K562 (cell line): ENCODE measurements around the gene ATXN7L1. TPM values are rescaled to one million over a fixed set of nuclear protein-coding genes. Genes with fewer than 3 reads are reported as not detected.

Experiments used
- ATAC-seq: fragments of 200-7000 bp; cut with Tn5 transposase; 3 replicates; pipeline ENCODE4 v1.9.1; 2020; ENCODE audit warnings: moderate library complexity
- BruUV-seq: library from RNA; stranded (reverse); fragments of 400-500 nt; replicated peaks from 2 replicates; lab custom pipeline; 2021; lab: Mats Ljungman, UMichigan
- CTCF ChIA-PET: fragments of 300-600 bp; formaldehyde crosslinking; extraction: SDS; loops from one replicate; lab custom pipeline; 2021; ENCODE audit warnings: low intra/inter-chr PET ratio; lab: Yijun Ruan, JAX
- POLR2A ChIA-PET: fragments of 300-600, 350-650 bp; sonication (Branson Sonifier 250); formaldehyde crosslinking; extraction: SDS; loops from one replicate; lab custom pipeline; 2021; ENCODE audit warnings: antibody characterized with exemption, inconsistent platforms; lab: Yijun Ruan, JAX
- DNase-seq, 4 experiments: peaks; one replicate each; pipeline versions ENCODE4 v3.0.0 to v3.0.0-alpha.2; 2011 to 2018; ENCODE audit warnings: low spot score in 3 of 4, mixed read lengths in 3 of 4; ENCODE audit errors: extremely low read depth in 1 of 4
- FAIRE-seq: peaks from 2 replicates; lab custom pipeline; 2011; peaks lifted over from hg19 to GRCh38; lab: Jason Lieb, UNC
- H2AFZ ChIP-seq: 2 replicates; pipeline ENCODE4 v1.6.0; 2011; ENCODE audit warnings: low read depth, low read length, control low read depth, inconsistent platforms
- H3K27ac ChIP-seq: fragments of 200-600 bp; 3 replicates; pipeline ENCODE4 v1.8.0; 2011; ENCODE audit warnings: low read depth, mild to moderate bottlenecking, control low read depth, inconsistent platforms, low read length, moderate library complexity, mixed read lengths; ENCODE audit errors: extremely low read depth
- H3K27me3 ChIP-seq, 2 experiments: fragments of 300-600 bp in 1 of 2; 2 replicates in 1 of 2; 3 replicates in 1 of 2; pipeline versions ENCODE4 v1.6.0 to v1.8.0; 2011; ENCODE audit warnings: inconsistent platforms in 2 of 2, low read length in 2 of 2, mild to moderate bottlenecking in 1 of 2, mixed read lengths in 1 of 2, moderate library complexity in 1 of 2; ENCODE audit not compliant: control insufficient read depth in 2 of 2, insufficient read depth in 2 of 2
- H3K36me3 ChIP-seq: fragments of 300-600 bp; 3 replicates; pipeline ENCODE4 v1.8.0; 2011; ENCODE audit warnings: mild to moderate bottlenecking, low read length, inconsistent platforms; ENCODE audit not compliant: control insufficient read depth, insufficient read depth
- H3K4me1 ChIP-seq, 2 experiments: fragments of 200-600 bp in 1 of 2; replicated peaks in 1 of 2; 2 replicates in 1 of 2; 3 replicates in 1 of 2; pipeline versions ENCODE4 v1.5.1 to v1.8.0; 2011; ENCODE audit warnings: inconsistent platforms in 2 of 2, low read length in 2 of 2, mild to moderate bottlenecking in 1 of 2, mixed read lengths in 1 of 2, moderate library complexity in 1 of 2; ENCODE audit not compliant: control insufficient read depth in 2 of 2, insufficient read depth in 2 of 2
- H3K4me2 ChIP-seq: 2 replicates; pipeline ENCODE4 v1.6.1; 2011; ENCODE audit warnings: low read length, control low read depth, inconsistent platforms, mixed read lengths; ENCODE audit not compliant: insufficient read depth
- H3K4me3 ChIP-seq: fragments of 200-600 bp; sonication (generic), shearing (Covaris generic); 2 replicates; pipeline ENCODE4 v1.5.1; 2016; ENCODE audit warnings: control low read depth, inconsistent platforms
- H3K79me2 ChIP-seq: fragments of 200-600 bp; 3 replicates; pipeline ENCODE4 v1.8.0; 2011; ENCODE audit warnings: low read length, inconsistent platforms; ENCODE audit not compliant: control insufficient read depth, insufficient read depth
- H3K9ac ChIP-seq, 2 experiments: 2 replicates each; pipeline versions ENCODE4 v1.6.0 to v1.6.1; 2011; ENCODE audit warnings: low read depth in 2 of 2, low read length in 2 of 2, control low read depth in 1 of 2, inconsistent platforms in 1 of 2, mild to moderate bottlenecking in 1 of 2, mixed read lengths in 1 of 2; ENCODE audit not compliant: insufficient read depth in 1 of 2
- H3K9me1 ChIP-seq: one replicate; pipeline ENCODE4 v1.6.0; 2011; ENCODE audit warnings: inconsistent platforms, mild to moderate bottlenecking, low read length, moderate library complexity; ENCODE audit not compliant: control insufficient read depth, insufficient read depth
- H3K9me3 ChIP-seq: replicated peaks from 2 replicates; pipeline ENCODE4 v1.5.1; 2011; ENCODE audit warnings: low read depth, low read length, inconsistent platforms; ENCODE audit not compliant: control insufficient read depth, insufficient read depth
- H4K20me1 ChIP-seq: replicated peaks from 2 replicates; pipeline ENCODE4 v1.6.1; 2011; ENCODE audit warnings: low read length, inconsistent platforms, mixed read lengths; ENCODE audit not compliant: control insufficient read depth, insufficient read depth
- ETV5 ChIP-seq: sonication (generic); formaldehyde crosslinking; IDR thresholded peaks from 2 replicates; pipeline ENCODE4 v1.4.0; 2020; ENCODE audit warnings: low read depth, mild to moderate bottlenecking, missing genetic modification reagents
- FOXJ2 ChIP-seq: fragments of 200-800 bp; sonication (Bioruptor generic); IDR thresholded peaks from 2 replicates; pipeline ENCODE4 v1.6.1; 2016; ENCODE audit warnings: missing genetic modification characterization, missing compliant biosample characterization
- FOXK1 ChIP-seq: sonication (generic); formaldehyde crosslinking; IDR thresholded peaks from 2 replicates; pipeline ENCODE4 v1.8.0; 2022; ENCODE audit warnings: missing genetic modification reagents, mild to moderate bottlenecking, borderline replicate concordance
- HNRNPK ChIP-seq: fragments of 200-400 bp; formaldehyde crosslinking; IDR thresholded peaks from one replicate; pipeline ENCODE4 v1.6.1; 2018; ENCODE audit warnings: mild to moderate bottlenecking, low read depth, low read length; ENCODE audit not compliant: poor library complexity, severe bottlenecking
- MCM3 ChIP-seq: fragments of 450-650 bp; IDR thresholded peaks from 2 replicates; pipeline ENCODE4 v1.6.1; 2016
- SETDB1 ChIP-seq: IDR thresholded peaks from one replicate; pipeline ENCODE4 v1.6.1; 2012; ENCODE audit warnings: low read length, control low read depth, inconsistent platforms
- ZNF583 ChIP-seq: fragments of 250-450 bp; sonication (Bioruptor Pico); IDR thresholded peaks from 2 replicates; pipeline ENCODE4 v1.4.0; 2020
- WGBS: fragments of 100-300 bp; shearing (Covaris generic); methylation state at CpG from one replicate; pipeline ENCODE4 v1.1.6; 2016; ENCODE audit warnings: low coverage, mixed read lengths; ENCODE audit not compliant: insufficient coverage; ENCODE audit errors: missing lambda C conversion rate; 5-methylcytosine and 5-hydroxymethylcytosine counted together
- in situ Hi-C: fragments of 300-500 bp; cut with MboI; formaldehyde crosslinking; loops from 4 replicates; pipeline ENCODE4 v1.15.0; 2018; ENCODE audit warnings: inconsistent platforms, mixed read lengths
- intact Hi-C: fragments of 100-400 bp; cut with micrococcal nuclease; formaldehyde crosslinking; loops from 2 replicates; pipeline ENCODE4 v1.14.2; 2022
- polyA plus RNA-seq, 8 experiments: library from polyadenylated mRNA; depleted of rRNA in 4 of 8; stranded (reverse) in 5 of 8; unstranded in 3 of 8; fragments of >200 nt; fragmentation: Nextera tagmentation in 2 of 8; fragmentation: Illumina TruSeq in 1 of 8; extraction: Ambion mirVana in 2 of 8; extraction: Trizol in 1 of 8; gene quantifications; 2 replicates each; pipeline versions ENCODE4 v1.2.1 to v1.2.3, GENCODE V29; 2011 to 2014; ENCODE audit warnings: inconsistent platforms in 1 of 8, missing spikeins in 1 of 8
- total RNA-seq, 7 experiments: library from RNA; depleted of rRNA in 6 of 7; stranded (reverse); fragments of >200 nt in 6 of 7; fragmentation: Illumina TruSeq in 2 of 7; extraction: Trizol in 2 of 7; gene quantifications; 2 replicates each; pipeline versions ENCODE4 v1.2.1 to v1.2.3, GENCODE V29; 2011 to 2021; ENCODE audit warnings: low replicate concordance in 1 of 7
- TF ChIP-seq, protein P1 (sequence below): sonication (generic); formaldehyde crosslinking; IDR thresholded peaks from 2 replicates; pipeline ENCODE4 v1.8.1; 2023; ENCODE audit warnings: mild to moderate bottlenecking, missing genetic modification reagents
- TF ChIP-seq, protein P2 (sequence below): sonication (generic); formaldehyde crosslinking; IDR thresholded peaks from 2 replicates; pipeline ENCODE4 v1.8.0; 2023; ENCODE audit warnings: mild to moderate bottlenecking, missing genetic modification reagents

The ATXN7L1 gene
- total and polyA plus RNA-seq, 9 of the 15 experiments (the other 6 are each of a cell fraction or from before 2014, with no cell fraction given): 6.6 to 13.7 (median 10.7) TPM

DNA sequence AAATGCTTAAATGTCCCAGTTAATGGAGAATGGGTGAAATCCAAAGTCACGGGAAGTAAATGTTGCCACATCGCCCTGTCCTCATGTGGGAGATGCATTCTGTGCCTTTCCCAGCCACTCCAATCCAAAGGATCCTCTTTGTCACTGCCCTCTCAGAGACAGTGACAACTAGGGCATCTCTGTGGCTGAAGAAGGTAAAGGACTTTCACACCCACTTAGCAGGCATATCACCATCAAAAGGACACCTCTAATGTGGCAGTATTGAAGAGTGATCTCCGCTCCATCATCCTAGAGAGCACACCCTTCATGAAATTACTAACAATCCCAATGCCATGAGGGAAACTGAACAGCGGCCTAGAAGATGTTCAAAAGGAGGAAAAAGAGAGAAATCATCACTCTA, 13.6 kb downstream of the ATXN7L1 start:
- DNase-seq (no peak), ATAC-seq (no peak), FAIRE-seq (no peak)
- H3K9me1 ChIP-seq: no peaks in the 10 kb centered on the region
- ChIA-PET CTCF (interaction anchor here (0.9 kb wide), 1 partner anchor 180 kb away, joined by 3 read pairs; no protein-coding TSS in a partner anchor), POLR2A (interaction anchor here (0.9 to 2.0 kb wide), 2 partner anchors 16 to 17 kb away, joined by 3 to 6 read pairs; no protein-coding TSS in a partner anchor)
- H3K9me3 ChIP-seq: no peaks in the 10 kb centered on the region
- no peak overlapping the region for H3K4me3 ChIP-seq
- no peaks in the 10 kb centered on the region for H3K79me2 ChIP-seq
- no peaks in the 10 kb centered on the region; a peak in 1 of 5 replicates for H3K4me1 ChIP-seq
- no peak overlapping the region for H3K9ac ChIP-seq
- peaks cover 0 to 4% of the 10 kb centered on the region in 2 experiments; a peak in 2 of 5 replicates for H3K27me3 ChIP-seq
- no TSS peak for BruUV-seq
- H4K20me1 ChIP-seq: peaks cover 12% of the 10 kb centered on the region; the same call in 1 of the 2 replicates
- no peak overlapping the region for H3K4me2 ChIP-seq
- no peak overlapping the region for H3K27ac ChIP-seq
- no peak for TF ChIP-seq SETDB1
- TF ChIP-seq, protein P1, sequence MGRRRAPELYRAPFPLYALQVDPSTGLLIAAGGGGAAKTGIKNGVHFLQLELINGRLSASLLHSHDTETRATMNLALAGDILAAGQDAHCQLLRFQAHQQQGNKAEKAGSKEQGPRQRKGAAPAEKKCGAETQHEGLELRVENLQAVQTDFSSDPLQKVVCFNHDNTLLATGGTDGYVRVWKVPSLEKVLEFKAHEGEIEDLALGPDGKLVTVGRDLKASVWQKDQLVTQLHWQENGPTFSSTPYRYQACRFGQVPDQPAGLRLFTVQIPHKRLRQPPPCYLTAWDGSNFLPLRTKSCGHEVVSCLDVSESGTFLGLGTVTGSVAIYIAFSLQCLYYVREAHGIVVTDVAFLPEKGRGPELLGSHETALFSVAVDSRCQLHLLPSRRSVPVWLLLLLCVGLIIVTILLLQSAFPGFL (CRISPR knock-in tag): no peak
- TF ChIP-seq FOXJ2 (tag): no peak
- no peak for TF ChIP-seq ETV5
- no peak for TF ChIP-seq FOXK1 (CRISPR knock-in tag)
- TF ChIP-seq ZNF583 (CRISPR knock-in tag): no peak
- TF ChIP-seq MCM3: no peak
- no peak for TF ChIP-seq HNRNPK
- TF ChIP-seq, protein P2, sequence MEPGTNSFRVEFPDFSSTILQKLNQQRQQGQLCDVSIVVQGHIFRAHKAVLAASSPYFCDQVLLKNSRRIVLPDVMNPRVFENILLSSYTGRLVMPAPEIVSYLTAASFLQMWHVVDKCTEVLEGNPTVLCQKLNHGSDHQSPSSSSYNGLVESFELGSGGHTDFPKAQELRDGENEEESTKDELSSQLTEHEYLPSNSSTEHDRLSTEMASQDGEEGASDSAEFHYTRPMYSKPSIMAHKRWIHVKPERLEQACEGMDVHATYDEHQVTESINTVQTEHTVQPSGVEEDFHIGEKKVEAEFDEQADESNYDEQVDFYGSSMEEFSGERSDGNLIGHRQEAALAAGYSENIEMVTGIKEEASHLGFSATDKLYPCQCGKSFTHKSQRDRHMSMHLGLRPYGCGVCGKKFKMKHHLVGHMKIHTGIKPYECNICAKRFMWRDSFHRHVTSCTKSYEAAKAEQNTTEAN (CRISPR knock-in tag): no peak
- in situ Hi-C loops (no loop called here), intact Hi-C loops (no loop called here)
- no peak overlapping the region for H2AFZ ChIP-seq
- H3K36me3 ChIP-seq: no peaks in the 10 kb centered on the region
- WGBS: 17% methylated on average over 4 of the region's 4 CpGs
